Astrocyte (in vitro differentiated cells and primary cell): ENCODE measurements around the gene MROH8. TPM values are rescaled to one million over a fixed set of nuclear protein-coding genes. Genes with fewer than 3 reads are reported as not detected.

ENCODE experiments used
- DNase-seq: peaks from one replicate; pipeline ENCODE4 v3.0.0-alpha.2; 2010; ENCODE audit warnings: low read depth
- FAIRE-seq: peaks from 2 replicates; lab custom pipeline; 2011; peaks lifted over from hg19 to GRCh38; lab: Jason Lieb, UNC
- H2AFZ ChIP-seq: 2 replicates; pipeline ENCODE4 v1.6.0; 2012; ENCODE audit warnings: low read depth, low read length, inconsistent platforms
- H3K27ac ChIP-seq: 2 replicates; pipeline ENCODE4 v1.5.1; 2011; ENCODE audit warnings: low read depth, low read length, inconsistent platforms
- H3K27me3 ChIP-seq: 2 replicates; pipeline ENCODE4 v1.6.0; 2011; ENCODE audit warnings: low read length, inconsistent platforms; ENCODE audit not compliant: insufficient read depth
- H3K36me3 ChIP-seq: 2 replicates; pipeline ENCODE4 v1.5.1; 2011; ENCODE audit warnings: low read length, inconsistent platforms; ENCODE audit not compliant: insufficient read depth
- H3K4me1 ChIP-seq: 2 replicates; pipeline ENCODE4 v1.5.1; 2011; ENCODE audit warnings: low read length, inconsistent platforms; ENCODE audit not compliant: insufficient read depth
- H3K4me2 ChIP-seq: 2 replicates; pipeline ENCODE4 v1.6.0; 2012; ENCODE audit warnings: low read length, inconsistent platforms
- H3K4me3 ChIP-seq: 2 replicates; pipeline ENCODE4 v1.5.1; 2011; ENCODE audit warnings: low read depth, mild to moderate bottlenecking, low read length, inconsistent platforms; ENCODE audit not compliant: insufficient read depth
- H3K79me2 ChIP-seq: 2 replicates; pipeline ENCODE4 v1.6.0; 2012; ENCODE audit warnings: mild to moderate bottlenecking, low read length, inconsistent platforms; ENCODE audit not compliant: insufficient read depth
- H3K9ac ChIP-seq: 2 replicates; pipeline ENCODE4 v1.6.0; 2012; ENCODE audit warnings: mild to moderate bottlenecking, low read length, inconsistent platforms
- H3K9me3 ChIP-seq: 2 replicates; pipeline ENCODE4 v1.5.1; 2012; ENCODE audit warnings: low read depth, mild to moderate bottlenecking, low read length, inconsistent platforms; ENCODE audit not compliant: insufficient read depth
- H4K20me1 ChIP-seq: 2 replicates; pipeline ENCODE4 v1.6.0; 2012; ENCODE audit warnings: low read length, inconsistent platforms; ENCODE audit not compliant: insufficient read depth
- H3K27ac Mint-ChIP-seq: one replicate; pipeline ENCODE4 v1.8.0; 2021; ENCODE audit warnings: mild to moderate bottlenecking, mixed read lengths; ENCODE audit not compliant: unreplicated experiment
- H3K27me3 Mint-ChIP-seq: one replicate; pipeline ENCODE4 v1.8.0; 2021; ENCODE audit warnings: low read depth, mixed read lengths; ENCODE audit not compliant: unreplicated experiment
- H3K36me3 Mint-ChIP-seq: one replicate; pipeline ENCODE4 v1.8.0; 2021; ENCODE audit warnings: low read depth, mixed read lengths; ENCODE audit not compliant: unreplicated experiment
- H3K4me1 Mint-ChIP-seq: one replicate; pipeline ENCODE4 v1.8.0; 2021; ENCODE audit warnings: low read depth, mixed read lengths; ENCODE audit not compliant: unreplicated experiment
- H3K4me3 Mint-ChIP-seq: one replicate; pipeline ENCODE4 v1.8.0; 2021; ENCODE audit warnings: mild to moderate bottlenecking, moderate library complexity, mixed read lengths; ENCODE audit not compliant: unreplicated experiment
- H3K9me3 Mint-ChIP-seq: one replicate; pipeline ENCODE4 v1.8.0; 2021; ENCODE audit warnings: mild to moderate bottlenecking, mixed read lengths; ENCODE audit not compliant: unreplicated experiment
- EZH2 ChIP-seq: IDR thresholded peaks from 2 replicates; pipeline ENCODE4 v1.6.1; 2012; ENCODE audit warnings: mild to moderate bottlenecking, low read length, inconsistent platforms; ENCODE audit not compliant: insufficient read depth
- total RNA-seq: library from RNA; stranded (reverse); gene quantifications from 2 replicates; pipeline ENCODE4 v1.2.1, GENCODE V29; 2021
- TF ChIP-seq, protein P1 (sequence below): IDR thresholded peaks from 2 replicates; pipeline ENCODE4 v1.5.1; 2011; ENCODE audit warnings: low read depth, mild to moderate bottlenecking, inconsistent platforms, low read length, moderate library complexity; ENCODE audit not compliant: insufficient read depth

MROH8 gene
- total RNA-seq, 1 donor from 2014 or later = 1.3 TPM

- H3K79me2 ChIP-seq = peaks cover 15% of the 10 kb centered on the region
- TF ChIP-seq, protein P1, sequence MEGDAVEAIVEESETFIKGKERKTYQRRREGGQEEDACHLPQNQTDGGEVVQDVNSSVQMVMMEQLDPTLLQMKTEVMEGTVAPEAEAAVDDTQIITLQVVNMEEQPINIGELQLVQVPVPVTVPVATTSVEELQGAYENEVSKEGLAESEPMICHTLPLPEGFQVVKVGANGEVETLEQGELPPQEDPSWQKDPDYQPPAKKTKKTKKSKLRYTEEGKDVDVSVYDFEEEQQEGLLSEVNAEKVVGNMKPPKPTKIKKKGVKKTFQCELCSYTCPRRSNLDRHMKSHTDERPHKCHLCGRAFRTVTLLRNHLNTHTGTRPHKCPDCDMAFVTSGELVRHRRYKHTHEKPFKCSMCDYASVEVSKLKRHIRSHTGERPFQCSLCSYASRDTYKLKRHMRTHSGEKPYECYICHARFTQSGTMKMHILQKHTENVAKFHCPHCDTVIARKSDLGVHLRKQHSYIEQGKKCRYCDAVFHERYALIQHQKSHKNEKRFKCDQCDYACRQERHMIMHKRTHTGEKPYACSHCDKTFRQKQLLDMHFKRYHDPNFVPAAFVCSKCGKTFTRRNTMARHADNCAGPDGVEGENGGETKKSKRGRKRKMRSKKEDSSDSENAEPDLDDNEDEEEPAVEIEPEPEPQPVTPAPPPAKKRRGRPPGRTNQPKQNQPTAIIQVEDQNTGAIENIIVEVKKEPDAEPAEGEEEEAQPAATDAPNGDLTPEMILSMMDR = no peak
- TF ChIP-seq EZH2 = no peak
- H3K4me1 ChIP-seq = peaks cover 4% of the 10 kb centered on the region
- peaks cover 32% of the 10 kb centered on the region for H4K20me1 ChIP-seq
- H3K4me2 ChIP-seq = no peak overlapping the region
- no peaks in the 10 kb centered on the region for H3K27me3 ChIP-seq
- H3K9me3 ChIP-seq = no peaks in the 10 kb centered on the region
- H3K9me3 Mint-ChIP-seq = no peaks in the 10 kb centered on the region
- peaks cover 17% of the 10 kb centered on the region for H3K4me1 Mint-ChIP-seq
- H3K36me3 ChIP-seq = peaks cover 42% of the 10 kb centered on the region
- peaks cover 11% of the 10 kb centered on the region for H3K36me3 Mint-ChIP-seq
- no peak overlapping the region for H3K9ac ChIP-seq
- DNase-seq (no peak), FAIRE-seq (no peak)
- no peak overlapping the region for H3K27ac ChIP-seq
- no peaks in the 10 kb centered on the region for H3K27me3 Mint-ChIP-seq
- H3K4me3 ChIP-seq = no peak overlapping the region
- H3K4me3 Mint-ChIP-seq = no peak overlapping the region
- no peak overlapping the region for H3K27ac Mint-ChIP-seq
- no peak overlapping the region for H2AFZ ChIP-seq
Measured at GRCh38 chr20:37207171-37207570, 27.8 kb upstream of the MROH8 start.

- H3K4me2 ChIP-seq = no peak overlapping the region
- TF ChIP-seq, protein P1 = no peak
- TF ChIP-seq EZH2 = no peak
- peaks cover 44% of the 10 kb centered on the region for H3K36me3 ChIP-seq
- Mint-ChIP-seq H3K4me1 (peaks cover 26% of the 10 kb centered on the region), H3K27ac (no peak overlapping the region), H3K36me3 (peaks cover 16% of the 10 kb centered on the region), H3K9me3 (no peaks in the 10 kb centered on the region), H3K27me3 (no peaks in the 10 kb centered on the region), H3K4me3 (no peak overlapping the region)
- H4K20me1 ChIP-seq = peaks cover 46% of the 10 kb centered on the region
- peaks cover 18% of the 10 kb centered on the region for H3K79me2 ChIP-seq
- DNase-seq (no peak), FAIRE-seq (no peak)
- no peak overlapping the region for H3K4me3 ChIP-seq
- no peaks in the 10 kb centered on the region for H3K9me3 ChIP-seq
- H3K27ac ChIP-seq = no peak overlapping the region
- H3K4me1 ChIP-seq = peaks cover 15% of the 10 kb centered on the region
- H3K27me3 ChIP-seq = no peaks in the 10 kb centered on the region
- no peak overlapping the region for H2AFZ ChIP-seq
- H3K9ac ChIP-seq = no peak overlapping the region
Measured at GRCh38 chr20:37205794-37206193, 26.4 kb upstream of the MROH8 start.

DNA sequence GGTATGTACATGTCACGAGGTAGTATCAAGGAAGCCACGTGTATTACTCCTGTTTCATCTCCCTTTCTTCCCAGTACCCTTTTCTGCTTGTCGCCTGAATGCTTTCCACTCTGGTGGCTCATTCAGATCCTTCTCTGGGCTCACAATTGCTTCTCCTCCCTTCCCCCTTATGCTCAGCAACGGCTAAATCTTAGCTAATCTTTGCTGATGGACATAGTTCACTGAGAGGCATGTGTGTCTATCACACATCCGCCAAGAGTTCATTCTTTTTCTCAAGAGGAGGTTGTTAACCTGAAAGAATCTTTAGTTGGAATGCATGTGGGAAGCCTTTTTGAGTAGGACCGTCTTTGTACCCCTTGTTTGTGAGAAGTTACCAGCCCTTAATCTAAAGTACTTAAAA is 25.8 kb upstream of the MROH8 start:
- Mint-ChIP-seq H3K27ac (no peak overlapping the region), H3K4me3 (no peak overlapping the region), H3K27me3 (no peaks in the 10 kb centered on the region), H3K36me3 (peaks cover 18% of the 10 kb centered on the region), H3K4me1 (peaks cover 27% of the 10 kb centered on the region), H3K9me3 (no peaks in the 10 kb centered on the region)
- no peaks in the 10 kb centered on the region for H3K9me3 ChIP-seq
- peaks cover 15% of the 10 kb centered on the region for H3K4me1 ChIP-seq
- no peak overlapping the region for H3K9ac ChIP-seq
- TF ChIP-seq, protein P1 = no peak
- no peak for TF ChIP-seq EZH2
- H3K36me3 ChIP-seq = peaks cover 50% of the 10 kb centered on the region
- H3K27ac ChIP-seq = peak overlapping the region; percentile 12
- no peak overlapping the region for H2AFZ ChIP-seq
- H3K27me3 ChIP-seq = no peaks in the 10 kb centered on the region
- peaks cover 22% of the 10 kb centered on the region for H3K79me2 ChIP-seq
- DNase-seq (no peak), FAIRE-seq (no peak)
- peaks cover 51% of the 10 kb centered on the region for H4K20me1 ChIP-seq
- H3K4me2 ChIP-seq = no peak overlapping the region
- H3K4me3 ChIP-seq = no peak overlapping the region
